ENCODE measurements around the gene HYOU1.

Gene HYOU1

GRCh38 chr11:119015054-119015611 is 41.9 kb downstream of the HYOU1 start:
- peaks cover 13% of the 10 kb centered on the region for H3K4me1 Mint-ChIP-seq
- H3K36me3 Mint-ChIP-seq: peaks cover 32% of the 10 kb centered on the region
- H3K27me3 Mint-ChIP-seq: no peaks in the 10 kb centered on the region
- no peak for ATAC-seq (ENCODE audit: low read depth)
- peak overlapping the region; percentile 73 for H3K27ac Mint-ChIP-seq
- DNase-seq (ENCODE audit: low spot score in 2 of 2): no peak
- H3K4me3 Mint-ChIP-seq: peak overlapping the region; percentile 21
- no peaks in the 10 kb centered on the region for H3K9me3 Mint-ChIP-seq

- H3K4me3 Mint-ChIP-seq: no peak overlapping the region
- H3K36me3 Mint-ChIP-seq: peaks cover 33% of the 10 kb centered on the region
- H3K27me3 Mint-ChIP-seq: no peaks in the 10 kb centered on the region
- peak overlapping the region; percentile 73 for H3K27ac Mint-ChIP-seq
- DNase-seq (ENCODE audit: low spot score in 2 of 2) (no peak), ATAC-seq (ENCODE audit: low read depth) (no peak)
- H3K4me1 Mint-ChIP-seq: peaks cover 13% of the 10 kb centered on the region
- H3K9me3 Mint-ChIP-seq: no peaks in the 10 kb centered on the region
Observed at GRCh38 chr11:119014209-119014924, 42.6 kb downstream of the HYOU1 start.

GRCh38 chr11:119012629-119013170 is 44.3 kb downstream of the HYOU1 start:
- ATAC-seq (ENCODE audit: low read depth): no peak
- H3K27me3 Mint-ChIP-seq: no peaks in the 10 kb centered on the region
- H3K36me3 Mint-ChIP-seq: peaks cover 34% of the 10 kb centered on the region
- no peak overlapping the region for H3K4me3 Mint-ChIP-seq
- no peaks in the 10 kb centered on the region for H3K9me3 Mint-ChIP-seq
- peaks cover 13% of the 10 kb centered on the region for H3K4me1 Mint-ChIP-seq
- peak overlapping the region; percentile 17 for H3K27ac Mint-ChIP-seq
- no peak for DNase-seq (ENCODE audit: low spot score in 2 of 2)

- no peak for DNase-seq (ENCODE audit: low spot score in 2 of 2)
- peaks cover 11% of the 10 kb centered on the region for H3K4me1 Mint-ChIP-seq
- no peak for ATAC-seq (ENCODE audit: low read depth)
- no peak overlapping the region for H3K27ac Mint-ChIP-seq
- H3K9me3 Mint-ChIP-seq: no peaks in the 10 kb centered on the region
- H3K4me3 Mint-ChIP-seq: no peak overlapping the region
- no peaks in the 10 kb centered on the region for H3K27me3 Mint-ChIP-seq
- peaks cover 37% of the 10 kb centered on the region for H3K36me3 Mint-ChIP-seq
Observed at GRCh38 chr11:119011476-119012053, 45.4 kb downstream of the HYOU1 start.

- H3K9me3 Mint-ChIP-seq: no peaks in the 10 kb centered on the region
- H3K27ac Mint-ChIP-seq: no peak overlapping the region
- DNase-seq (ENCODE audit: low spot score in 2 of 2) (no peak), ATAC-seq (ENCODE audit: low read depth) (no peak)
- H3K4me3 Mint-ChIP-seq: no peak overlapping the region
- peaks cover 20% of the 10 kb centered on the region for H3K36me3 Mint-ChIP-seq
- no peaks in the 10 kb centered on the region for H3K27me3 Mint-ChIP-seq
- peaks cover 2% of the 10 kb centered on the region for H3K4me1 Mint-ChIP-seq
Observed at GRCh38 chr11:119006656-119007055, 50.3 kb downstream of the HYOU1 start.

DNA sequence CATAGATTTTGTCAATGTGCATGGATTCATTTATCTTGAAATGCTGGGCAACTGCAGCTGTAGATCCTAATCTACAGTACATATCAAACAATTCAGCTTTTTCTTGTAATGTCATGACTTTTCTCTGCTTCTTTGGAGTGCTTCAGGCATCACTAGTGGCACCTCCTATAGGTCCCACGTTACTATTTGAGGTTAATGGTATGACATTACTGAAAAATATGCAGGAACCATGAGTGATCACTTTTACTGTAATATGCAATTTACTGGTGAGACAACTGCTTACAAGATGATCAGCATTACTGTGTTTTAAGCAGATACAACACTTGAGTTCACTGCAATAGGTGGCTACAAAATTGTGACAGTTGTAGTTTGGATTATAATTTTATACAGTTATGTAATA is 56.1 kb downstream of the HYOU1 start:
- no peak overlapping the region for H3K4me3 Mint-ChIP-seq
- no peaks in the 10 kb centered on the region for H3K27me3 Mint-ChIP-seq
- DNase-seq (ENCODE audit: low spot score in 2 of 2): no peak
- H3K9me3 Mint-ChIP-seq: no peaks in the 10 kb centered on the region
- no peak overlapping the region for H3K27ac Mint-ChIP-seq
- no peak for ATAC-seq (ENCODE audit: low read depth)
- peaks cover 17% of the 10 kb centered on the region for H3K4me1 Mint-ChIP-seq
- H3K36me3 Mint-ChIP-seq: peaks cover 12% of the 10 kb centered on the region

GRCh38 chr11:118998822-118999221 is 58.2 kb downstream of the HYOU1 start:
- Mint-ChIP-seq H3K4me3 (peak overlapping the region; percentile 90), H3K36me3 (peaks cover 8% of the 10 kb centered on the region), H3K9me3 (no peaks in the 10 kb centered on the region), H3K27ac (peak overlapping the region; percentile 96), H3K27me3 (no peaks in the 10 kb centered on the region), H3K4me1 (peaks cover 17% of the 10 kb centered on the region)
- DNase-seq (ENCODE audit: low spot score in 2 of 2): no peak
- no peak for ATAC-seq (ENCODE audit: low read depth)

GRCh38 chr11:118998388-118998717 is 58.7 kb downstream of the HYOU1 start:
- DNase-seq (ENCODE audit: low spot score in 2 of 2): no peak
- Mint-ChIP-seq H3K27me3 (no peaks in the 10 kb centered on the region), H3K9me3 (no peaks in the 10 kb centered on the region), H3K4me3 (peak overlapping the region; percentile 90), H3K36me3 (peaks cover 5% of the 10 kb centered on the region), H3K4me1 (peaks cover 17% of the 10 kb centered on the region), H3K27ac (peak overlapping the region; percentile 96)
- ATAC-seq (ENCODE audit: low read depth): peak; percentile 16

- peaks cover 17% of the 10 kb centered on the region for H3K4me1 Mint-ChIP-seq
- peak within 1 kb of the TSS; percentile 96 for H3K27ac Mint-ChIP-seq
- DNase-seq (ENCODE audit: low spot score in 2 of 2) (peak; percentile 86 to 88), ATAC-seq (ENCODE audit: low read depth) (peak; percentile 93)
- peaks cover 2% of the 10 kb centered on the region for H3K36me3 Mint-ChIP-seq
- H3K4me3 Mint-ChIP-seq: peak within 1 kb of the TSS; percentile 90
- H3K27me3 Mint-ChIP-seq: no peaks in the 10 kb centered on the region
- no peaks in the 10 kb centered on the region for H3K9me3 Mint-ChIP-seq
Observed at GRCh38 chr11:118997627-118998387, 59.2 kb downstream of the HYOU1 start, which contains the start of gene CENATAC. Gene CENATAC (plus strand): TSS chr11:118998138. CDS start chr11:118998198, 60 bp downstream.

- peak; percentile 39 for ATAC-seq (ENCODE audit: low read depth)
- Mint-ChIP-seq H3K9me3 (no peaks in the 10 kb centered on the region), H3K27me3 (no peaks in the 10 kb centered on the region), H3K4me1 (peaks cover 17% of the 10 kb centered on the region), H3K27ac (peak overlapping the region; percentile 96), H3K36me3 (peaks cover 2% of the 10 kb centered on the region), H3K4me3 (peak overlapping the region; percentile 90)
- peak in 1 of 2 donors; percentile 25 for DNase-seq (ENCODE audit: low spot score in 2 of 2)
Observed at GRCh38 chr11:118996926-118997626, 59.9 kb downstream of the HYOU1 start.

Data from memory B cell (primary cell).